Immature natural killer cell (primary cell): Measurements from ENCODE around the gene FABP1. TPM values are rescaled to one million over a fixed set of nuclear protein-coding genes. Genes with fewer than 3 reads are reported as not detected.

ENCODE experiments used
- DNase-seq, 3 donors: peaks; one replicate each; pipeline ENCODE4 v3.0.0; 2022; ENCODE audit warnings: mixed read lengths in 1 of 3
- H3K27ac Mint-ChIP-seq, 6 donors: one replicate each; pipeline ENCODE4 v1.8.0; 2020; ENCODE audit warnings: mixed read lengths in 6 of 6, mild to moderate bottlenecking in 5 of 6, inconsistent platforms in 4 of 6, moderate library complexity in 3 of 6
- H3K27me3 Mint-ChIP-seq, 3 donors: one replicate each; pipeline ENCODE4 v1.8.0; 2020 to 2021; ENCODE audit warnings: low read depth in 3 of 3, mild to moderate bottlenecking in 3 of 3, mixed read lengths in 3 of 3, moderate library complexity in 3 of 3, inconsistent platforms in 1 of 3
- H3K36me3 Mint-ChIP-seq, 3 donors: one replicate each; pipeline ENCODE4 v1.8.0; 2020; ENCODE audit warnings: mixed read lengths in 3 of 3, inconsistent platforms in 2 of 3, mild to moderate bottlenecking in 2 of 3
- H3K4me1 Mint-ChIP-seq, 2 donors: one replicate each; pipeline ENCODE4 v1.8.0; 2020; ENCODE audit warnings: inconsistent platforms in 2 of 2, mild to moderate bottlenecking in 2 of 2, mixed read lengths in 2 of 2, moderate library complexity in 1 of 2
- H3K4me3 Mint-ChIP-seq, 5 donors: one replicate each; pipeline ENCODE4 v1.8.0; 2020; ENCODE audit warnings: mild to moderate bottlenecking in 5 of 5, mixed read lengths in 5 of 5, inconsistent platforms in 3 of 5, moderate library complexity in 3 of 5
- H3K9me3 Mint-ChIP-seq, 6 donors: one replicate each; pipeline ENCODE4 v1.8.0; 2020; ENCODE audit warnings: mild to moderate bottlenecking in 6 of 6, mixed read lengths in 6 of 6, inconsistent platforms in 4 of 6, moderate library complexity in 3 of 6
- polyA plus RNA-seq, 3 donors: library from polyadenylated mRNA; unstranded; fragments of 300-500 nt; fragmentation: Illumina TruSeq; gene quantifications; one replicate each; pipeline ENCODE4 v1.2.3, GENCODE V29; 2021

FABP1 gene
- polyA plus RNA-seq, 3 donors from 2014 or later, result not detected

DNA sequence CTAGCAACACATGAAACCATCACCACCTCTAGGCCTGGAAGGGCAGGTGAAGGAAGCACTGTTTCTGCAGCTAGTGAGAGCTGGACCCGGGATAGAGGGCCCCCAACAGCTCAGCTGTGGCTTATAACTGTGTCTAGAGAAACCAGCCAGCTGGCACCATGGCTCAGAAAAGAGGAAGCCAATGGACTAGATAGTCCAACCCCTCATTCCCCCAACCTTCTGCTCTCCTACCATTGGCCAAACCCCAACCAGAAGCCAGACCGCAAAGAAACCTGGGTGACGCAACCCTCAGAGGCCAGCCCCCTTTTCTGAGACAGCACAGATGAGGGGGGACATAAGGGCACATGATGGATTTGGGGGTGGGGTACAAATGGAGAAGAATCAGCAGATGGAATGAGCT lies 35.9 kb downstream of the FABP1 start:
- H3K36me3 Mint-ChIP-seq, result no peaks in the 10 kb centered on the region
- no peak for DNase-seq
- peaks cover 0 to 5% of the 10 kb centered on the region in 2 donors for H3K4me1 Mint-ChIP-seq
- no peak overlapping the region for H3K4me3 Mint-ChIP-seq
- H3K9me3 Mint-ChIP-seq, result no peaks in the 10 kb centered on the region
- H3K27me3 Mint-ChIP-seq, result peaks cover 0 to 4% (median 3%) of the 10 kb centered on the region in 3 donors
- H3K27ac Mint-ChIP-seq, result peak overlapping the region in 1 of 6 donors; percentile 48

GRCh38 chr2:88090446-88091283 lies 37.2 kb downstream of the FABP1 start:
- H3K4me1 Mint-ChIP-seq, result peaks cover 0 to 5% of the 10 kb centered on the region in 2 donors
- H3K4me3 Mint-ChIP-seq, result no peak overlapping the region
- H3K27me3 Mint-ChIP-seq, result peaks cover 0 to 3% (median 0%) of the 10 kb centered on the region in 3 donors
- H3K27ac Mint-ChIP-seq, result no peak overlapping the region
- H3K9me3 Mint-ChIP-seq, result no peaks in the 10 kb centered on the region
- no peaks in the 10 kb centered on the region for H3K36me3 Mint-ChIP-seq
- DNase-seq, result no peak

DNA sequence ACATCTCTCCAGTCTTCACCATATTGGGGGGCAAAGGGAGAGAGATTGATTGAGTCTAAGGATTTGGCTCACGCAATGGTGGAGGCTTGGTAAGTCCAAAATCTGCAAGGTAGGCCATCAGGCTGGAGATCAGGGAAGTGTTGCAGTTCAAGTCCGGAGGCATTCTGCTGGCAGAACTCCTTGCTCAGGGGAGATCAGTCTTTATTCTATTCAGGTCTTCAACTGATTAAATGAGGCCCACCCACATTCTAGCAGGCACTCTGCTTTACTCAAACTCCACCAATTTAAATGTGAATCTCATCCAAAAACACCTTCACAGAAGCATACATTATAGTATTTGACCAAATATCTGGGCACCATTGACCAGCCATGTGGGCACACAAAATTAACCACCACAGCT lies 38.9 kb downstream of the FABP1 start:
- no peak overlapping the region for H3K4me3 Mint-ChIP-seq
- H3K9me3 Mint-ChIP-seq, result no peaks in the 10 kb centered on the region
- no peaks in the 10 kb centered on the region for H3K36me3 Mint-ChIP-seq
- peaks cover 0 to 2% (median 0%) of the 10 kb centered on the region in 3 donors for H3K27me3 Mint-ChIP-seq
- H3K27ac Mint-ChIP-seq, result no peak overlapping the region
- peaks cover 0 to 5% of the 10 kb centered on the region in 2 donors for H3K4me1 Mint-ChIP-seq
- DNase-seq, result no peak

DNA sequence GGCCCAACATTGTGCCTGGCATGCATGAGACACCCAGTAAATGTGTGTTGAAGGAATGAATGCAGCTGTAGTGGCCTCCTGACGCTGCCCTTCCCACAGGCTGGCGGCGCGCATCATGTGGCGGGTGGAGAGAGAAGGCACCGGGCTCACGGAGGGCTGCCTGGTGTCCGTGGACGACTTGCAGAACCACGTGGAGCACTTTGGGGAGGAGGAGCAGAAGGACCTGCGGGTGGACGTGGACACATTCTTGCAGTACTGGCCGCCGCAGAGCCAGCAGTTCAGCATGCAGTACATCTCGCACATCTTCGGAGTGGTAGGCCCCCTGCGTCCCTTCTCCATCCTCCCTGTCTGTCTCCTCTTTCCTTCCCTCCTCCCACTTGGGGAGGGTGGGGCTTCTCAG lies 40.1 kb downstream of the FABP1 start:
- Mint-ChIP-seq H3K36me3 (no peaks in the 10 kb centered on the region), H3K4me1 (peaks cover 0 to 5% of the 10 kb centered on the region in 2 donors), H3K9me3 (no peaks in the 10 kb centered on the region), H3K27me3 (peaks cover 0 to 5% (median 3%) of the 10 kb centered on the region in 3 donors), H3K4me3 (no peak overlapping the region), H3K27ac (no peak overlapping the region)
- no peak for DNase-seq

- no peaks in the 10 kb centered on the region for H3K9me3 Mint-ChIP-seq
- peaks cover 1 to 5% (median 3%) of the 10 kb centered on the region in 3 donors for H3K27me3 Mint-ChIP-seq
- no peaks in the 10 kb centered on the region for H3K36me3 Mint-ChIP-seq
- H3K4me3 Mint-ChIP-seq, result no peak overlapping the region
- H3K4me1 Mint-ChIP-seq, result peaks cover 0 to 5% of the 10 kb centered on the region in 2 donors
- DNase-seq, result no peak
- H3K27ac Mint-ChIP-seq, result peak overlapping the region in 1 of 6 donors; percentile 51
Observed at GRCh38 chr2:88087073-88087472, 40.8 kb downstream of the FABP1 start.

DNA sequence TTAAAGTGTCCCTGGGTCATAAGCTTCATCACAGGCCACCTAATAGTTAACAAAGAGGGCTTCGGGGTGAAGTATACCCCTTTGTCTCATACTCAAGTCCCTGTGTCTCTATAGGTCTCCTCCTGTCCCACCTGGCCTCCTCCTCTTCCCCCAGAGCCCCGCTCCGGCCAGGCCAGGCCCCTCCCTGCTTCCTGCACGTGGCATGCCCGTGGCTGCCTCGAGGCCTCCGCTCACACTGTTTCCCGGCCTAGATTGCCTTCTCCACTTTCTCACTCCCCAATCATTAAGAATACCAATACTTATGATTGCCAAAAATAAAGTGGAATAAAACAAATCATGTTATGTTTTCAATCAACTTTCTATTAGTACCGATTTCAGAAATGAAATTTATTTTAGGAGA lies 41.5 kb downstream of the FABP1 start:
- Mint-ChIP-seq H3K4me3 (no peak overlapping the region), H3K27ac (no peak overlapping the region), H3K4me1 (peaks cover 0 to 5% of the 10 kb centered on the region in 2 donors), H3K36me3 (no peaks in the 10 kb centered on the region), H3K27me3 (peaks cover 1 to 6% (median 5%) of the 10 kb centered on the region in 3 donors), H3K9me3 (no peaks in the 10 kb centered on the region)
- no peak for DNase-seq

GRCh38 chr2:88085602-88086001 lies 42.3 kb downstream of the FABP1 start:
- peaks cover 2 to 6% (median 5%) of the 10 kb centered on the region in 3 donors for H3K27me3 Mint-ChIP-seq
- H3K9me3 Mint-ChIP-seq, result no peaks in the 10 kb centered on the region
- no peaks in the 10 kb centered on the region for H3K36me3 Mint-ChIP-seq
- H3K4me1 Mint-ChIP-seq, result peaks cover 0 to 5% of the 10 kb centered on the region in 2 donors
- no peak for DNase-seq
- H3K27ac Mint-ChIP-seq, result no peak overlapping the region
- no peak overlapping the region for H3K4me3 Mint-ChIP-seq

DNA sequence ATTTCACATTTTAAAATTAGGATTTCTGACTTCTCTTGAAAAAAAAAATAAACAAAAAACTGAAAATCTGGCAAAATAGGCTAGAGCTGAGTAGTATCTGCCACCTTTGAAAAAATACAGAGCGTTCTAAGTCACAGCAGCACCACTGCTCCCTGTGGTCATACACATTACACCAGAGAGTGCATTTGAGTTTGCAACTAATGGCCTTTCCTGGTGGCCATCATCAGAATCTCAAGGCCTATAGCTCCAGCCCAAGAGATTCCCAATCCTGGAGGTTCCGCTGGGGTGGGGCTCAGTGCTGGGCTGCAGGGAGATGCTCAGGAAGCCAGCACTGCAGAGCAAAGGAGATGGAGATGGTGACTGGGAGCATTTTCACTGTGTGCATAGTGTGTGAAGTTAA lies 42.8 kb downstream of the FABP1 start:
- Mint-ChIP-seq H3K4me1 (no peaks in the 10 kb centered on the region), H3K27me3 (peaks cover 4 to 8% (median 5%) of the 10 kb centered on the region in 3 donors), H3K9me3 (no peaks in the 10 kb centered on the region), H3K27ac (no peak overlapping the region), H3K36me3 (no peaks in the 10 kb centered on the region), H3K4me3 (no peak overlapping the region)
- DNase-seq, result no peak

GRCh38 chr2:88082781-88083180 lies 45.1 kb downstream of the FABP1 start:
- Mint-ChIP-seq H3K4me1 (no peaks in the 10 kb centered on the region), H3K4me3 (no peak overlapping the region), H3K9me3 (no peaks in the 10 kb centered on the region), H3K36me3 (no peaks in the 10 kb centered on the region), H3K27me3 (peaks cover 4 to 8% (median 5%) of the 10 kb centered on the region in 3 donors), H3K27ac (no peak overlapping the region)
- DNase-seq, result no peak

DNA sequence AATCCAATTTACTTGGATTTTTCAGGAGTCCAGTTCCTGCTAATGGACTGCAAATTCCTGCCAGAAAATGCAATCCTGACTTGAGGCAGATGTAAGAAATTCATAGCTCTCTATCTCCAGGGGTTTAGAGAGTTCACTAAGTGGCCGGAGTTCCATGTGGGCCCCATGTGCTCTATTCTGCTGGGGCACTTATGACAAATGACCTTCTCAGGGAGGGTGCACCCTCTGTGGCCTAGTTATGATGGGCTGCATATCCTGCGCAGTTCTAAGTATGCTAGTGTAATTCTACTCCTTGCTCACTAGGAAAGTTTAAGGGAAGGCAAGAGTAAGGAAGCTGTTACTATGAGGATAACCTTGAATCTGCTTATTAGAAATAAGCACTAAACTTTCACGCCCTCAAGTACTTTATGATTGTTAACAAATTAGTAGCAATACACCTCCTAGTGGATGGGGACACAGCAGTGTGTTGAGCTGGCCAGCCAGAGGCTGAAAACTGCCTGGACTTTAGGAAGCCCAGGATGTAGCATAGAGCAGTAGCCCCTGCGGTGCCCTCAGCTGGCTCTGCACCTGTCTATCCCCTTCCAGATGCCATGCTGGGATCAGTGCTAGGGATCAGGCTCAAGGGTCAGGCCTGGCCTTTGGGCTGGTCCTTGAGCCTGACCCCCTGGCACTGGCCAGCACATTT lies 45.8 kb downstream of the FABP1 start:
- DNase-seq, result no peak
- Mint-ChIP-seq H3K4me3 (no peak overlapping the region), H3K9me3 (no peaks in the 10 kb centered on the region), H3K36me3 (no peaks in the 10 kb centered on the region), H3K4me1 (no peaks in the 10 kb centered on the region), H3K27ac (no peak overlapping the region), H3K27me3 (peaks cover 4 to 8% (median 5%) of the 10 kb centered on the region in 3 donors)

- no peak overlapping the region for H3K4me3 Mint-ChIP-seq
- H3K27ac Mint-ChIP-seq, result no peak overlapping the region
- no peak for DNase-seq
- no peaks in the 10 kb centered on the region for H3K4me1 Mint-ChIP-seq
- H3K9me3 Mint-ChIP-seq, result no peaks in the 10 kb centered on the region
- no peaks in the 10 kb centered on the region for H3K36me3 Mint-ChIP-seq
- H3K27me3 Mint-ChIP-seq, result peaks cover 4 to 8% (median 5%) of the 10 kb centered on the region in 3 donors
Observed at GRCh38 chr2:88080545-88080944, 47.3 kb downstream of the FABP1 start.

GRCh38 chr2:88078643-88079172 lies 49.2 kb downstream of the FABP1 start:
- no peak for DNase-seq
- H3K27ac Mint-ChIP-seq, result no peak overlapping the region

DNA sequence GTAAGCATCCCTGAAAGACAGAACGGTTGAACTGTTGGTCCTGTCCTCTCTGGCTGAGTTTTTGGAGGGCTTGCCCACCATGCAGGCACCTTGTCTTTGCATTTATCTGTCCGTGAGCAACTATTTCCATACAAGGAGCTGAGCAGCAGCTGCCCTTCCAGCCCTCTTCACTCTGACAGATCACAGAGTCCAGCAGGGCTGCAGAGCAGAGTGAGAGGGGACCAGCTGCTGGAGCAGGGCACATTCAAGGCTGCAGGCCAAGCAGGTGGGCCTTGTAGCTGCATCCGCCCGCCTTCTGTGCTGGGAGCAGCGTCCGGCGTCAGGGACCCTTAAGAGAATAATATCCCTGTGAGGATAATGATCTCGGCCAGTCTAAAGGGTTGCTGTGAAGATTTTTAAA lies 50.8 kb downstream of the FABP1 start:
- DNase-seq, result no peak
- no peaks in the 10 kb centered on the region for H3K4me1 Mint-ChIP-seq
- no peak overlapping the region for H3K27ac Mint-ChIP-seq
- H3K36me3 Mint-ChIP-seq, result no peaks in the 10 kb centered on the region
- peaks cover 3 to 7% (median 3%) of the 10 kb centered on the region in 3 donors for H3K27me3 Mint-ChIP-seq
- peaks cover 0 to 1% (median 0%) of the 10 kb centered on the region in 6 donors for H3K9me3 Mint-ChIP-seq
- H3K4me3 Mint-ChIP-seq, result no peak overlapping the region

More at GRCh38 chr2:88078643-88079172, 49.2 kb downstream of the FABP1 start:
- Mint-ChIP-seq H3K36me3 (no peaks in the 10 kb centered on the region), H3K4me3 (no peak overlapping the region), H3K4me1 (no peaks in the 10 kb centered on the region), H3K27me3 (peaks cover 4 to 8% (median 5%) of the 10 kb centered on the region in 3 donors), H3K9me3 (no peaks in the 10 kb centered on the region)

GRCh38 chr2:88074854-88075292 lies 53.0 kb downstream of the FABP1 start:
- Mint-ChIP-seq H3K9me3 (peaks cover 0 to 1% (median 0%) of the 10 kb centered on the region in 6 donors), H3K27me3 (peaks cover 0 to 6% (median under 1%) of the 10 kb centered on the region in 3 donors), H3K4me1 (no peaks in the 10 kb centered on the region), H3K36me3 (no peaks in the 10 kb centered on the region), H3K27ac (no peak overlapping the region), H3K4me3 (no peak overlapping the region)
- no peak for DNase-seq
